Measurements from ENCODE around the gene RPUSD1.
"Not testable (repeated sequence)": the region's sequence is repeated elsewhere in the genome, so short reads cannot be mapped to it uniquely, and the experiment has no call there.

RPUSD1 gene

DNA sequence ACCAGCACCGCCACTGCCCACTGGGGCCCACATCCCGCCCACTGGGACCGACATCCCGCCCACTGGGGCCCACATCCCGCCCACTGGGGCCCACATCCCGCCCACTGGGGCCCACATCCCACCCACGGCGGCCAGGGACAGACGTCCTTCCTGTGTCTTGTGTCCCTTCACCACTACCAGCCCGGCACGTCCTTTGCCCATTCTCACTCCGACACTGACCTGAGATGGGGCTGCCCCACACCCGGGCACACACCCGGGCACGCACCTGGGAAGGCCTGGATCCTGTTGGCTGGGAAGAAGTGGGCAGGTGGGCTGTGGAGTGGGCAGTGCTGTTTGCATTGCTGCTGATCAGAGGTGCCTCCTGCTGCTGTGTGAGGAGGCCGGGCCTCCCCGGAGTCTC is 40.7 kb upstream of the RPUSD1 start:
- Histone ChIP-seq H3K27me3 (ENCODE audit: control insufficient read depth in 1 of 2, insufficient read depth in 2 of 2, low read length in 2 of 2) (no peaks in the 10 kb centered on the region), H3K4me3 (ENCODE audit: low read depth in 1 of 2, low read length in 2 of 2) (no peak overlapping the region), H3K9ac (ENCODE audit: low read depth in 1 of 2, low read length in 2 of 2) (no peak overlapping the region), H3K27ac (ENCODE audit: low read depth, low read length) (no peak overlapping the region), H3K4me1 (ENCODE audit: control insufficient read depth in 1 of 2, insufficient read depth in 2 of 2, low read length in 2 of 2) (no peaks in the 10 kb centered on the region), H3K9me3 (ENCODE audit: control insufficient read depth in 1 of 2, low read length in 2 of 2) (no peaks in the 10 kb centered on the region), H3K36me3 (ENCODE audit: control insufficient read depth in 1 of 2, insufficient read depth in 2 of 2, low read length in 2 of 2) (no peaks in the 10 kb centered on the region)

DNA sequence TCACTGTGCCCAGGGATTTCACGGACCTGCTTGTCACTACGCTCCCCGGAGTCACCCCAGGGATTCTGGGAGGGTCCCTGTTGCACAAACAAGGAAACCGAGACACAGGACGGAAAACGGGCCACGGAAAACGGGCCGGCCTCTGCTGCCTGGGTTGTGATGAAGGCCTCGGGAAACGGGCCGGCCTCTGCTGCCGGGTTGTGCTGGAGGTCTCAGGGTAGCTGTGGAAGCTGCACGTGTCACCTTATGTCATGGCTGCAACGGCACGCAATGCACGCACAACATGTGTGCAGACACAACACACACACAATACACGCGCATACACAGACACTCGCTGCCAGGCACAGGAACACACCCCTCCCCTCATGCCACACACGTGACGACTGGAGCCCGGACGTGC is 39.3 kb upstream of the RPUSD1 start:
- Histone ChIP-seq H3K27me3 (ENCODE audit: control insufficient read depth in 1 of 2, insufficient read depth in 2 of 2, low read length in 2 of 2) (no peaks in the 10 kb centered on the region), H3K36me3 (ENCODE audit: control insufficient read depth in 1 of 2, insufficient read depth in 2 of 2, low read length in 2 of 2) (no peaks in the 10 kb centered on the region), H3K4me3 (ENCODE audit: low read depth in 1 of 2, low read length in 2 of 2) (no peak overlapping the region), H3K4me1 (ENCODE audit: control insufficient read depth in 1 of 2, insufficient read depth in 2 of 2, low read length in 2 of 2) (no peaks in the 10 kb centered on the region), H3K9me3 (ENCODE audit: control insufficient read depth in 1 of 2, low read length in 2 of 2) (no peaks in the 10 kb centered on the region), H3K9ac (ENCODE audit: low read depth in 1 of 2, low read length in 2 of 2) (no peak overlapping the region), H3K27ac (ENCODE audit: low read depth, low read length) (no peak overlapping the region)

DNA sequence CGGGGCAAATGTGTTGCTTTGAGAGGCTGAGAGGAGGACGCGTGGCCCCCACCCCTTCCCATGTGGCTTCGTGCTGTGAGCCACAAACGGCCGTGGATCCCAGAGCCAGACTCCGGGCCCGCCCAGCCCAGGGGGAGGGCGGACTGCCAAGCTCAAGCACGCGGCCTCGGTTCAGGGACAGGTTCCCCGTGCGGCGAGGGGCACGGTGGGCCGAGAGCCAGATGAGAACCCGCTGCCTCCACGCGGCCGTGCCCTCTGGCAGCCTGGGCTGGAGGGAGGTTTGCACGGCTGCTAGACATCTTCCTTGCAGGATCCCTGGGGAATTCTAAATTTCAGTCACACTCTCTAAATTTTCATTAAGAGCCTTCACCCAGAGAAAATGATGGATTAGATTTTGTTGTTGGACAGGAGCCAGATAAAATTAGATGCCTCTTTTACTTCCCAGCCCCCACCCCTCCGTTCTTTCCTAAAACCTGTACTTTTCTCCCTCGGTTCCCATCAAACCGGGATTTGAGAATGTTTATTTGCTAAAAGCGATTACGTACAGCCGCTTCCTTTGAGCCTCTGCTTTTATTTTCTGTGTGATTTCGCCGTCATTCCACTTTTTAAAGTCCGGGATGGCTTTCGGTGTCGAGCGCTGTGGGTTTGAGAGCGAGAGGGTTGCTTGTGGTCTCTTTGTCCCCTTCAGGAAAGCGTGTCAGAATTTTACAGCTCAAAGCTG is 37.3 kb upstream of the RPUSD1 start:
- H3K36me3 ChIP-seq (ENCODE audit: control insufficient read depth in 1 of 2, insufficient read depth in 2 of 2, low read length in 2 of 2): no peaks in the 10 kb centered on the region
- no peak overlapping the region for H3K27ac ChIP-seq (ENCODE audit: low read depth, low read length)
- H3K4me1 ChIP-seq (ENCODE audit: control insufficient read depth in 1 of 2, insufficient read depth in 2 of 2, low read length in 2 of 2): no peaks in the 10 kb centered on the region
- H3K9ac ChIP-seq (ENCODE audit: low read depth in 1 of 2, low read length in 2 of 2): no peak overlapping the region
- H3K9me3 ChIP-seq (ENCODE audit: control insufficient read depth in 1 of 2, low read length in 2 of 2): no peaks in the 10 kb centered on the region
- H3K27me3 ChIP-seq (ENCODE audit: control insufficient read depth in 1 of 2, insufficient read depth in 2 of 2, low read length in 2 of 2): peaks cover 3 to 4% of the 10 kb centered on the region in 2 donors
- H3K4me3 ChIP-seq (ENCODE audit: low read depth in 1 of 2, low read length in 2 of 2): no peak overlapping the region

DNA sequence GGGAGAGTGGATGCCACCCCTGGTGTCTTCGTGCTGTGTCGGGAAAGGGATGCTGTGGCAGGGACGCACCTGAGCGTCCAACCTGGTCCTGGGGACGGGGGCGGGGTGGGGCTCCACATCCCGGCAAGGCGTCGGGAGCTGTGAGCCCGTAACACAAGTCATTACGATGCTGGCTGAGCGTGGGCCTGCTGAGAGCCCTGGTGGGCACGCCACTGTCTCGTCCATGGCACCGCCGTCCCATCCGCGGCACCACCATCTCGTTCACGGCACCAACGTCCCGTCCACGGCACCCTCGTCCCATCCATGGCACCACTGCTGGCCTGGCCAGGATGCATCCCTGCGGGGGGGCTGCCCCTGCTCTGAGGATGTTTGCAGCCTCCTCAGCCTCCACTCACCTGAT is 36.4 kb upstream of the RPUSD1 start:
- Histone ChIP-seq H3K9me3 (ENCODE audit: control insufficient read depth in 1 of 2, low read length in 2 of 2) (no peaks in the 10 kb centered on the region), H3K27me3 (ENCODE audit: control insufficient read depth in 1 of 2, insufficient read depth in 2 of 2, low read length in 2 of 2) (peaks cover 3 to 6% of the 10 kb centered on the region in 2 donors), H3K4me1 (ENCODE audit: control insufficient read depth in 1 of 2, insufficient read depth in 2 of 2, low read length in 2 of 2) (no peaks in the 10 kb centered on the region), H3K9ac (ENCODE audit: low read depth in 1 of 2, low read length in 2 of 2) (no peak overlapping the region), H3K27ac (ENCODE audit: low read depth, low read length) (no peak overlapping the region), H3K36me3 (ENCODE audit: control insufficient read depth in 1 of 2, insufficient read depth in 2 of 2, low read length in 2 of 2) (no peaks in the 10 kb centered on the region), H3K4me3 (ENCODE audit: low read depth in 1 of 2, low read length in 2 of 2) (no peak overlapping the region)

DNA sequence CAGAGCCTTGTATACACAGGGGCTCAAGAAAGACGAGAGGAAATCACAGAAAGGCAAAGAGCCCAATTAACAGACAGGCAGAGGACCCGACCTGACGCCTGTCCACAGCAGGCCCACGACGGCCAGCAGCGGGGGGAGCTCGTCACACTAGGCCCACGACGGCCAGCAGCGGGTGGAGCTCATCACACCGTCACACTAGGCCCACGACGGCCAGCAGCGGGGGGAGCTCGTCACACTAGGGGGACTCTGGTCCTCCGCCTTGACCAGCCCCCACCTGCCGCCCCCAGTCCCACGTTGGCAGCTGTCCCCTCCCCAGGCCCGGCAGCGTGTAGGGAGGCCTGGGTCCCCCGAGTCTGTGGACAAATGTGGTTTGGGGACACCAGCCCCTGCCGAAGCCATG is 36.0 kb upstream of the RPUSD1 start:
- Histone ChIP-seq H3K27me3 (ENCODE audit: control insufficient read depth in 1 of 2, insufficient read depth in 2 of 2, low read length in 2 of 2) (peaks cover 3 to 7% of the 10 kb centered on the region in 2 donors), H3K4me3 (ENCODE audit: low read depth in 1 of 2, low read length in 2 of 2) (no peak overlapping the region), H3K36me3 (ENCODE audit: control insufficient read depth in 1 of 2, insufficient read depth in 2 of 2, low read length in 2 of 2) (no peaks in the 10 kb centered on the region), H3K4me1 (ENCODE audit: control insufficient read depth in 1 of 2, insufficient read depth in 2 of 2, low read length in 2 of 2) (no peaks in the 10 kb centered on the region), H3K27ac (ENCODE audit: low read depth, low read length) (no peak overlapping the region), H3K9ac (ENCODE audit: low read depth in 1 of 2, low read length in 2 of 2) (no peak overlapping the region), H3K9me3 (ENCODE audit: control insufficient read depth in 1 of 2, low read length in 2 of 2) (no peaks in the 10 kb centered on the region)

DNA sequence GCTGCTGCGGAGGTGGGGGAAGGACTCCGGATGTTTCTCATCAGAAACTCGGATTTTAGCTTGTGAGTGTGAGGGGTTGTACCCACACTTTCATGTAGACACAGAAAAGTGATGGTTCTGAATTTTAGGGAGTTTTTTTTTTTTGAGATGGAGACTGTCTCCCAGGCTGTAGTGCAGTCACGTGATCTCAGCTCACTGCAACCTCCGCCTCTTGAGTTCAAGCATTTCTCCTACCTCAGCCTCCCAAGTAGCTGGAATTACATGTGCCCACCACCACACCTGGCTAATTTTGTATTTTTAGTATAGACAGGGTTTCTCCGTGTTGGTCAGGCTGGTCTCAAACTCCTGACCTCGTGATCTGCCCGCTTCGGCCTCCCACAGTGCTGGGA is 34.7 kb upstream of the RPUSD1 start:
- no peak overlapping the region for H3K27ac ChIP-seq (ENCODE audit: low read depth, low read length)
- H3K9me3 ChIP-seq (ENCODE audit: control insufficient read depth in 1 of 2, low read length in 2 of 2): peaks cover 0 to 3% of the 10 kb centered on the region in 2 donors
- H3K27me3 ChIP-seq (ENCODE audit: control insufficient read depth in 1 of 2, insufficient read depth in 2 of 2, low read length in 2 of 2): peaks cover 7 to 11% of the 10 kb centered on the region in 2 donors
- no peak overlapping the region for H3K4me3 ChIP-seq (ENCODE audit: low read depth in 1 of 2, low read length in 2 of 2)
- no peaks in the 10 kb centered on the region for H3K36me3 ChIP-seq (ENCODE audit: control insufficient read depth in 1 of 2, insufficient read depth in 2 of 2, low read length in 2 of 2)
- no peaks in the 10 kb centered on the region for H3K4me1 ChIP-seq (ENCODE audit: control insufficient read depth in 1 of 2, insufficient read depth in 2 of 2, low read length in 2 of 2)
- no peak overlapping the region for H3K9ac ChIP-seq (ENCODE audit: low read depth in 1 of 2, low read length in 2 of 2)

DNA sequence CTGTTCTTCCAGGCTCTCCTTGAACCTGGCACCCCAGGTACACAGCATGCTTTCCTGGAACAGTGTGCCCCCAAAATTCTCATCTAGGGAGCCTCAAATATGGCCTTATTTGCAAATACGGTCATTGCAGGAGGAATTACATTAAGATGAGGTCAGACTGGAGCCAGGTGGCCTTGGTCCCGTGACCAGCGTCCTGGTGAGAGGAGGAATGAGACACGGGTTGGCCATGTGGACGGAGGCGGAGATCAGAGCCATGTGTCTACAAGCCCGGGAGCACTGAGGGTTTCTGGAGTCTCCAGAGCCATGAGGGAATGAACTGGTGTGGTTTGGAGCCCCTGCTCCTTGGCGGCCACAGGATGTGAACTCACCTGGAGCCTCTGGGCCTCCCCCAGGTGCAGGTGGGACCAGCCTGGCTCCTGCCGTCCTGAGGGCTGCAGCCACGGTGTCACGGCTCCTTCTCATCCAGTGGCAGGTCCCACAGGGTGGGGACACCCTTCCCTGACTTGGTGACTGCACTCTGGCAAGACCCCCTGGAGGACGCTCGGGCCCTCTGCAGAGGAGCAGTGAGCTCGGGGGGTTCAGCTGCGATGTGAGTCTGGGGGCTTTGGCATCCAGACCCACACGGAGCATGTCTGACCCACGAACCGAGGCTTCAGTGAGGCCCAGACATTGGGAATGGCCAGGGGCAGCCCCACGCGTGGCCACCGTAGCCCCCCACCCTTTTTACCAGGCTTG is 34.2 kb upstream of the RPUSD1 start:
- Histone ChIP-seq H3K27ac (ENCODE audit: low read depth, low read length) (no peak overlapping the region), H3K4me1 (ENCODE audit: control insufficient read depth in 1 of 2, insufficient read depth in 2 of 2, low read length in 2 of 2) (no peaks in the 10 kb centered on the region), H3K36me3 (ENCODE audit: control insufficient read depth in 1 of 2, insufficient read depth in 2 of 2, low read length in 2 of 2) (no peaks in the 10 kb centered on the region), H3K9me3 (ENCODE audit: control insufficient read depth in 1 of 2, low read length in 2 of 2) (peaks cover 0 to 3% of the 10 kb centered on the region in 2 donors), H3K4me3 (ENCODE audit: low read depth in 1 of 2, low read length in 2 of 2) (no peak overlapping the region), H3K9ac (ENCODE audit: low read depth in 1 of 2, low read length in 2 of 2) (no peak overlapping the region), H3K27me3 (ENCODE audit: control insufficient read depth in 1 of 2, insufficient read depth in 2 of 2, low read length in 2 of 2) (peaks cover 7 to 15% of the 10 kb centered on the region in 2 donors)

DNA sequence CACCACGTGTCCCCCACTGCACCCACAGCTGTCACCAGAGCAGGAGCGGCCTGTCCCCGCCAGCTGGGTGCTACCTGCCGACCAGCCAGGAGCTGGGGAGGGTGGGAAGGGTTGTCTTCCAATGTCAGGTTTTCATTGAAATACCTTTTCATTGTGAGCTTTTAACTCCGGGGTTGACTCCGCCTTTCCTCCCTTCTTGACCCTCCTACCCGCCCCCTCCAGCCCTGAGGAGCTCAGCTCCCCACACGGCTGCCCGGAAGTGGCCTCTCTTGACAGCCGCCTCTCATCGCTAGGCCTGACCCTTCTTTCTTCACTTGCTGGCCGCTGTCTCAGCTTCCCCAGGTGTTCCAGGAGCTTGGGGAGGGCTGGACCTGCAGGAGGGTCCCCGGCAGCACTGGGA is 33.6 kb upstream of the RPUSD1 start:
- peaks cover 0 to 3% of the 10 kb centered on the region in 2 donors for H3K9me3 ChIP-seq (ENCODE audit: control insufficient read depth in 1 of 2, low read length in 2 of 2)
- peaks cover 7 to 21% of the 10 kb centered on the region in 2 donors for H3K27me3 ChIP-seq (ENCODE audit: control insufficient read depth in 1 of 2, insufficient read depth in 2 of 2, low read length in 2 of 2)
- no peak overlapping the region for H3K4me3 ChIP-seq (ENCODE audit: low read depth in 1 of 2, low read length in 2 of 2)
- no peaks in the 10 kb centered on the region for H3K36me3 ChIP-seq (ENCODE audit: control insufficient read depth in 1 of 2, insufficient read depth in 2 of 2, low read length in 2 of 2)
- H3K9ac ChIP-seq (ENCODE audit: low read depth in 1 of 2, low read length in 2 of 2): no peak overlapping the region
- H3K4me1 ChIP-seq (ENCODE audit: control insufficient read depth in 1 of 2, insufficient read depth in 2 of 2, low read length in 2 of 2): no peaks in the 10 kb centered on the region
- no peak overlapping the region for H3K27ac ChIP-seq (ENCODE audit: low read depth, low read length)

DNA sequence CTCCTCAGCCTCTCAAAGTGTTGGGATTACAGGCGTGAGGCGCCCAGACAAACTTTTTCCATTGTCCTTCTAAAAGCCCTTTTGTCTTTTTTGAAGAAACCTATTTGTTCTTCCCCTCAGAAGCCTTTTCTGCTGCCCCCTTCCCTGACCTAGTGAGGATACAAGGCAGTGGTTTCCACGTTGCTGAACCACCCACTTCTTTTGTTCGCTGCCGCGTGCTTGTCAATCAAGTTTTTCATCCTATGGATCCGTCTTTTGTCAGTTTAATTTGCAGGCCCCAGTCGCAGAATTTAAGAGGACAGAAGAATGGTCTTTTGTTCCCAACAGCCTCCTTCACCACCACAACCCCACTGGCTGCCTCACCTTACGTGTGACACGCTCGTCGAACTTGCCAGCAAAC is 32.6 kb upstream of the RPUSD1 start:
- no peaks in the 10 kb centered on the region for H3K36me3 ChIP-seq (ENCODE audit: control insufficient read depth in 1 of 2, insufficient read depth in 2 of 2, low read length in 2 of 2)
- H3K4me3 ChIP-seq (ENCODE audit: low read depth in 1 of 2, low read length in 2 of 2): no peak overlapping the region
- peaks cover 0 to 3% of the 10 kb centered on the region in 2 donors for H3K9me3 ChIP-seq (ENCODE audit: control insufficient read depth in 1 of 2, low read length in 2 of 2)
- H3K27me3 ChIP-seq (ENCODE audit: control insufficient read depth in 1 of 2, insufficient read depth in 2 of 2, low read length in 2 of 2): peaks cover 7 to 21% of the 10 kb centered on the region in 2 donors
- H3K9ac ChIP-seq (ENCODE audit: low read depth in 1 of 2, low read length in 2 of 2): no peak overlapping the region
- no peaks in the 10 kb centered on the region for H3K4me1 ChIP-seq (ENCODE audit: control insufficient read depth in 1 of 2, insufficient read depth in 2 of 2, low read length in 2 of 2)
- no peak overlapping the region for H3K27ac ChIP-seq (ENCODE audit: low read depth, low read length)

DNA sequence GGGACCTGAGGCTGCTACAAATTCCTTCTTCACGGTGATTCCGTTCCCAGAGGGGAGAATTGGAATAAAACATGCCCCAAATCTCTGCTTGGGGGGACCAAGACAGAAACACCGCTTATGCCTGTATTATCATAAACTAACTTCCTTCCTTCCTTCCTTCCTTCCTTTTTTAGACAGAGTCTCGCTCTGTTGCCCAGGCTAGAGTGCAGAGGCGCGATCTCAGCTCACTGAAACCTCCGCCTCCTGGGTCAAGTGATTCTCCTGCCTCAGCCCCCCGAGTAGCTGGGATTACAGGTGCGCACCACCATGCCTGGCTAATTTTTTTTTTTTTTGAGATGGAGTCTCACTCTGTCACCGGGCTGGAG is 31.8 kb upstream of the RPUSD1 start:
- not testable (repeated sequence) for H3K9ac ChIP-seq (ENCODE audit: low read depth in 1 of 2, low read length in 2 of 2); H3K4me3 ChIP-seq (ENCODE audit: low read depth in 1 of 2, low read length in 2 of 2); H3K27ac ChIP-seq (ENCODE audit: low read depth, low read length); H3K9me3 ChIP-seq (ENCODE audit: control insufficient read depth in 1 of 2, low read length in 2 of 2); H3K4me1 ChIP-seq (ENCODE audit: control insufficient read depth in 1 of 2, insufficient read depth in 2 of 2, low read length in 2 of 2); H3K36me3 ChIP-seq (ENCODE audit: control insufficient read depth in 1 of 2, insufficient read depth in 2 of 2, low read length in 2 of 2)
- peaks cover 7 to 21% of the 10 kb centered on the region in 2 donors for H3K27me3 ChIP-seq (ENCODE audit: control insufficient read depth in 1 of 2, insufficient read depth in 2 of 2, low read length in 2 of 2)

Data from duodenal mucosa (tissue), 2 donors.